ENCODE measurements around the gene ENDOV. TPM values are rescaled to one million over a fixed set of nuclear protein-coding genes. Genes with fewer than 3 reads are reported as not detected.

Gene ENDOV
- total RNA-seq, 8 experiments from 2014 or later: 15.9 to 36.0 (median 21.3) TPM

DNA sequence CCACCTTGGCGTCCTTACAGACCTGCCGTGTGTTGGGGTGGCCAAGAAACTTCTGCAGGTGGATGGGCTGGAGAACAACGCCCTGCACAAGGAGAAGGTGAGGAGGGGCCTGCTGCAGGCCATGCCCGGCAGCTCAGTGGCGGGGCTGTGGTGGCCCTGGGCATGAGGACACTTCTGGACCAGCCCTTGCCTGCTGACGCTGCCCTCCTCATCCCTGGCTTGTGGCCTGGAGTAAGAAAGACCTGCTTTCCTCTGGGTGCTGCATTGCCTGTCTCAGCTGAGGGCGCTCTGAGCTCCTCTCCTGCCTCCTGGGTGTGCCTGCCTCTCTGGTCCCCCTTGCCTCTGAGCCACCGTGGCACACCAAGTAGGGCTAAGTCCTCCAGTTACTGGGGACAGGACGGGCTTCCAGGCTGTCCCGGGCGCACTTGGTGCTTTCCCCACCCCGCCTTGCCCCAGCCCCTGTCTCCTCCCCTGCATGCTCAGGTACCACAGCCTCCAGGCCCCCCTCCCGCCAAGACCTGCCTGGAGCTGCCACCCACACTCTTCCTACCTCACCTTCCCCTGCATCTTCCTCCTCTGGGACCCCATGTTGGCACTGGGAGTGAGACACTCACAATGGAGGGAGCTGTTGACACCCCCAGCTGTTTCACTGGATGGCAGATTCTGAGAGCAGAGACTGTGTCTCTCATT is 8.7 kb downstream of the ENDOV start:
- Histone ChIP-seq H3K4me1 (replicated peaks in 1 of 2) (peaks cover 0 to 3% of the 10 kb centered on the region in 2 donors), H3K27ac (no peak overlapping the region), H3K4me3 (no peak overlapping the region)
- 67% methylated on average over 3 of the region's 13 CpGs; no CpG with 5 or more reads in 9 of the 10 experiments for WGBS, 10 experiments
- ATAC-seq (replicated peaks in 6 of 8): no peak
- in situ Hi-C loops (cut with MboI; ENCODE audit: low pct_unique_long_range_greater_than_20kb in 2 of 9, low sequenced_read_pairs in 9 of 9, unreplicated experiment in 9 of 9): loop anchor here in 5 of 9 experiments (10.0 kb wide), 2 partner anchors 551 to 561 kb away; no protein-coding TSS in a partner anchor

DNA sequence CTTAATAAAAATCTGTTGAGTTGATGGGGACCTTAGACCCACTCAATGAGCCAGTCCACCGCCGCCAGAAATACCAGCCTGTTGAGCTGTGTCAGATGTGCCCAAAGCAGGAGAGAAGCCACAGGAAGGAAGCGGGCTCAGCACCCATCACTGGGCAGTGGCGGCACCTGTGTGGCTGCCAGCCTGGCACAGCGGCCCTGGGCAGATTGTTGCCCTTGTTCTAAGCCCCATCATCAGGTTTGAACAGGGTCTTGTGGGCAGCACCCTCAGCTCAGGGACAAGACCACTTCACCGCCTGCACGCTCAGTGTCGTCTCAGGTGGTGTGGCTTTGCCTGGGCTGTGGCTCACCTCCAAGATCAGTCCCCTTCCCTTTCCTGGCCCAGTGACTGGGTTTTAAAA is 9.3 kb downstream of the ENDOV start:
- Histone ChIP-seq H3K4me3 (no peak overlapping the region), H3K4me1 (replicated peaks in 1 of 2) (peaks cover 0 to 3% of the 10 kb centered on the region in 2 donors), H3K27ac (no peak overlapping the region)
- 85 to 100% (median 96%) methylated on average over 1 to 5 of the region's 8 CpGs; no CpG with 5 or more reads in 7 of the 10 experiments for WGBS, 10 experiments
- in situ Hi-C loops (cut with MboI; ENCODE audit: low pct_unique_long_range_greater_than_20kb in 2 of 9, low sequenced_read_pairs in 9 of 9, unreplicated experiment in 9 of 9): loop anchor here in 5 of 9 experiments (10.0 kb wide), 2 partner anchors 551 to 561 kb away; no protein-coding TSS in a partner anchor
- ATAC-seq (replicated peaks in 6 of 8): no peak

DNA sequence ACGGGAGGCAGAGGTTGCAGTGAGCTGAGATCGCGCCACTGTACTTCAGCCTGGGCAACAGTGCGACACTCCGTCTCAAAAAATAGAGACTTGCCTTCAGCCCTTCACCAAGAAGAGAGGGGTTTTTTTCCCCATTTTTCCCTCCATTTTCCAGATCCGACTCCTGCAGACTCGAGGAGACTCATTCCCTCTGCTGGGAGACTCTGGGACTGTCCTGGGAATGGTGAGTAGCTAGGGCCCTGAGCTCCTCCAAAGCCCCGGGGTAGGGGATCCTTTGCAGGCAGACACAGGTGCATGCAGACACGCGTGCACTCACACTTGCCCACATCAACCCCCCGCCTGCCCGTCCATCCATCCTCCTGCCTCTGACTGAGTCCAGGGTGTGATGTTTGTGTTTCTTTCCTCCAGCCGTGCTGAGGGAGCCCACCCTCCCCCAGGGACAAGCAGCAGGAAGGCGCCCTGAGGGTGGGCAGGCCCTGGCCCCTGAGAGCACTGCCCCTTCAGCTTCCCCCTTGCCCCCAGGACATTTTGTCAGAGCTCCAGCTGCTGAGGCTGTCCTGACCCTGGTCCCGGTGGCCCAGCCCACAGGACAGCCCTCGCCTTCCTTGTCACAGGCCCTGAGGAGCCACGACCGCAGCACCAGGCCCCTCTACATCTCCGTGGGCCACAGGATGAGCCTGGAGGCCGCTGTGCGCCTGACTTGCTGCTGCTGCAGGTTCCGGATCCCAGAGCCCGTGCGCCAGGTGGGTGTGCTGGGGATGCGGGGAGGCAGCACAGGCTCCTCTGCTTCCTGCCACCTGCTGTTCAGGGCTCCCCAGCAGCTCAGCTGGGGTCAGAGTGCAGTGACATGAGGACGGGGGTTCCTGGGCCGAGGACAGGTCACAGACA is 10.2 kb downstream of the ENDOV start:
- Histone ChIP-seq H3K4me3 (no peak overlapping the region), H3K27ac (no peak overlapping the region), H3K4me1 (replicated peaks in 1 of 2) (peaks cover 0 to 3% of the 10 kb centered on the region in 2 donors)
- 17 to 100% (median 79%) methylated on average over 2 to 9 of the region's 27 CpGs; no CpG with 5 or more reads in 5 of the 10 experiments for WGBS, 10 experiments
- in situ Hi-C loops (cut with MboI; ENCODE audit: low pct_unique_long_range_greater_than_20kb in 2 of 9, low sequenced_read_pairs in 9 of 9, unreplicated experiment in 9 of 9): loop anchor here in 7 of 9 experiments (10.0 to 25.0 kb wide), 3 partner anchors 550 to 562 kb away; partner anchors contain the start of gene CHMP6 (in 2 of the 7)
- peak in 1 of 8 experiments; percentile 12 for ATAC-seq (replicated peaks in 6 of 8)

DNA sequence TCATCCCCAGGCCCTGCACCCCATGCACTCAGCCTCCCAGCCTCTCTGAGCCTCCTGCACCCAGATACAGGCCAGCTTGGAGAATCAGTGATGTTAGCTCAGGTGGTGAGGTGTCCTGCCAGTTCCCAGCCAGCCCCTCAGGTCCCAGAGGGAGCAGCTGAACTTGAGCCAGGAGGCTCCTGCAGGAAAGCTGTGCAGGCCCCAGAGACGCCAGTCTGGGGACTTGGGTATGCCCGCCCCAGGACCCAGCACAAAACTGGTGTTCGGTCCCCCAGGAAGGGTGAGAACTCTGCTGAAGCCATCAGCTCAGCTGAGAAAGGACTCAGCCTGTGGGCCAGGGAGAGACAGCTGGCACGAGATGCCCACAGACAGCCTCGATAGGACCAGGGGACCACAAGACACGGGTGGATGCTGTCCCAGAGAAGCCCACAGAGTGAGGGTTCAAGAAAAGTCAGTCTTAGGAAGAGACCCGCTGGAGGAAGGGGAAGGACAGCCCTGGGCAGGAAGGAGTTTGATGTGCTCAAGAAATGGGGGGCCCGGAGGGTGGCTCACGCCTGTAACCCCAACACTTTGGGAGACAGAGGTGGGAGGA is 11.0 kb downstream of the ENDOV start:
- Histone ChIP-seq H3K27ac (no peak overlapping the region), H3K4me1 (replicated peaks in 1 of 2) (peaks cover 0 to 3% of the 10 kb centered on the region in 2 donors), H3K4me3 (no peak overlapping the region)
- in situ Hi-C loops (cut with MboI; ENCODE audit: low pct_unique_long_range_greater_than_20kb in 2 of 9, low sequenced_read_pairs in 9 of 9, unreplicated experiment in 9 of 9): loop anchor here in 7 of 9 experiments (10.0 to 25.0 kb wide), 3 partner anchors 549 to 561 kb away; partner anchors contain the start of gene CHMP6 (in 2 of the 7)
- no peak for ATAC-seq (replicated peaks in 6 of 8)
- WGBS, 10 experiments: 50 to 95% (median 73%) methylated on average over 1 to 5 of the region's 9 CpGs; no CpG with 5 or more reads in 4 of the 10 experiments

DNA sequence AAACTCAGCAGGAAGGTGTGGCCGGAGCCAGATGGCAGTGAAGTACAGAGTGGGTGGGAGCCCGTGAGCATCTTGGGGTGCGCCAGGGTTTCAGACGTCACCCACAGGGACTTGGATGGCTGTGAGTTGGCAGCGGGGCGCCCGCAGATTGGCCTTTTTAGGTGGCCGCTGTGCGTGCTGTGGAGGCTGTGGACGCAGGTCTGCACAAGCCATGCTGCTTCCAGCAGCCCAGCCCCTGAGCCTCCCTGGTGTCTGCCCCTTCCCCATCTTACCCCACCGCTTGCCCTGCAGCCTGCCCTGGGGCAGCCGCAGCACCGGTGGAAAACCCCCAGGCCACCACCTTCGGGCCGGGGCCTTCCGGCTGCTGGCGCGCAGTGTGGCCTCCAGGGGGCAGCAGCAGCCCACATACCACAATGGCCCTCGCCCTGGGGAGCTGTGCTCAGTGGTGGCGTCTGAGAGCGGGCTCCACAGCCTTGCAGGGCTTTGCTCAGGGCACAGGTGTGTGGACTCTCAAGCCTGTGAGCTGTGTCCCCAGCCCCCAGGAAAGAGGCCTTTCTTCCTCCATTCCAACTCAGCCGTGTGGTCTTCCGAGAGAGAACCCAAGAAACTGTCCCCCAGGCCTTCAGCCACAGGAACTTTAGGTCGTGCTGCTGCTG is 11.8 kb downstream of the ENDOV start:
- ATAC-seq (replicated peaks in 6 of 8): peak; percentile 89 to 96 (median 92)
- H3K27ac ChIP-seq: no peak overlapping the region
- H3K4me1 ChIP-seq (replicated peaks in 1 of 2): peaks cover 0 to 3% of the 10 kb centered on the region in 2 donors
- H3K4me3 ChIP-seq: no peak overlapping the region
- in situ Hi-C loops (cut with MboI; ENCODE audit: low pct_unique_long_range_greater_than_20kb in 2 of 9, low sequenced_read_pairs in 9 of 9, unreplicated experiment in 9 of 9): loop anchor here in 7 of 9 experiments (10.0 to 25.0 kb wide), 3 partner anchors 548 to 561 kb away; partner anchors contain the start of gene CHMP6 (in 2 of the 7)
- WGBS, 10 experiments: 17 to 72% (median 48%) methylated on average over 1 to 5 of the region's 24 CpGs; no CpG with 5 or more reads in 6 of the 10 experiments

DNA sequence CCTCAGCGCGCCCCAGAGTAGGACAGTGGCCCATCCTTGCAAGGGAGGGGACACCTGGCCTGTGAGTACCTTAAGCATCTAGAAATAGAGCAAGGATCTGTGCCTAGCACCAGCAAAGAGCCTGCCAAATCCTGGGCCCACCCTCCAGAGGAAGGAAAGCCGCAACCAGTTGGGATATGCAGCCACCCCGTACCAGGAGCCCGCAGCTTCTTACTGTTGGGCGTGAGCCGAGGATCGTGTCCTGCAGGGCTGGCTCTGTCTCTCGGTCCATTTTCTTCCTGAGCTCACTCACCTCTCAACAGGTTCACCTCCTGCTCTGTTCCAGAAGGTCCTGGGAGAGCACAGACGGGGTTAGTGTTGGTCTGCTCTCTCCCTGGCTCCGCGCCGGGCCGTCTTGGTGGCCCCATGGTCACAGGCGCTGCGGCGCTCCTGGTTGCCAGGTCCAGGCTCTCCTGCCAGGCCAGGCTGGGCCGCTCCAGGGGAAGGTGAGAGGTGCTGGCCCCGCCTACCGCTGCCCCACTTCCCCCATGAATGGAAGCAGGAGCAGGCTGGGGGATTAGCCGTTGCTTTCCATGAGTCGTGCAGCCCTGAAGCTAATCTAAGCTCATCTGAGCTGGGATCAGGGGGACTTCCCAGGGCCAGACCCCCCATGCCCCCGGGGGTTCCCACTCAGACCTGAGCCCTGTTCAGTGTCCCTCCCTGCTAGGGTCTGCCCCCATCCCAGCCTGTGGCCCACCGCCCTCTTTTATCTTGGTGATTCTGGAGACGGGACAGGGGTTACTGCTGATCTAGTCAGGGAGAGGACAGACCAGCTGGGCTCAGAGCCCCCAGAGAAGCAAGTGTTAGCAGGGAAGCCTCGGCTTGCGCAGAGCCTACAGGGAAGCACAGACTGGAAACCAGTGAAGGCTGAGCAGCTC is 12.7 kb downstream of the ENDOV start:
- in situ Hi-C loops (cut with MboI; ENCODE audit: low pct_unique_long_range_greater_than_20kb in 2 of 9, low sequenced_read_pairs in 9 of 9, unreplicated experiment in 9 of 9): loop anchor here in 7 of 9 experiments (10.0 to 25.0 kb wide), 3 partner anchors 547 to 560 kb away; partner anchors contain the start of gene CHMP6 (in 2 of the 7)
- Histone ChIP-seq H3K4me1 (replicated peaks in 1 of 2) (peaks cover 0 to 3% of the 10 kb centered on the region in 2 donors), H3K27ac (no peak overlapping the region), H3K4me3 (no peak overlapping the region)
- WGBS, 10 experiments: 83 to 100% (median 90%) methylated on average over 1 to 10 of the region's 27 CpGs; no CpG with 5 or more reads in 6 of the 10 experiments
- no peak for ATAC-seq (replicated peaks in 6 of 8)

DNA sequence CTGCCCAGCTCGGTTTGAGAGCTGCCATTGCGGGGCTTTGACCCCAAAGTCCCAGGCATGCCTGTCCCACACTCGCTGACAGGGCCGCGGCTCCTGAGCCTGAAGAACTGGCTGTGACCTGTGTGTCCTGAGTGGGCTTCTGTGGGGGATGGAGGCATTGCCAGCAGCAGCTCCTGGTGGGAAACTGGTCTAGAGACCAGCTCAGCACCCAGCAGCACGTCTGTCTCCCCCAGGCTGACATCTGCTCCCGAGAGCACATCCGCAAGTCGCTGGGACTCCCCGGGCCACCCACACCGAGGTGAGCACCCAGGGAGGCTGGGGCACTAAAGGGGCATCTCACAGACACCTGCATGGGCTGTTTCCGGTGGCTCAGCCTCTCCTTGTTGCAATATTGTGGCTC is 13.4 kb downstream of the ENDOV start:
- 40 to 100% (median 80%) methylated on average over 1 to 4 of the region's 12 CpGs; no CpG with 5 or more reads in 5 of the 10 experiments for WGBS, 10 experiments
- Histone ChIP-seq H3K27ac (no peak overlapping the region), H3K4me1 (replicated peaks in 1 of 2) (peaks cover 0 to 3% of the 10 kb centered on the region in 2 donors), H3K4me3 (no peak overlapping the region)
- in situ Hi-C loops (cut with MboI; ENCODE audit: low pct_unique_long_range_greater_than_20kb in 2 of 9, low sequenced_read_pairs in 9 of 9, unreplicated experiment in 9 of 9): loop anchor here in 7 of 9 experiments (10.0 to 25.0 kb wide), 3 partner anchors 546 to 559 kb away; partner anchors contain the start of gene CHMP6 (in 2 of the 7)
- ATAC-seq (replicated peaks in 6 of 8): no peak

DNA sequence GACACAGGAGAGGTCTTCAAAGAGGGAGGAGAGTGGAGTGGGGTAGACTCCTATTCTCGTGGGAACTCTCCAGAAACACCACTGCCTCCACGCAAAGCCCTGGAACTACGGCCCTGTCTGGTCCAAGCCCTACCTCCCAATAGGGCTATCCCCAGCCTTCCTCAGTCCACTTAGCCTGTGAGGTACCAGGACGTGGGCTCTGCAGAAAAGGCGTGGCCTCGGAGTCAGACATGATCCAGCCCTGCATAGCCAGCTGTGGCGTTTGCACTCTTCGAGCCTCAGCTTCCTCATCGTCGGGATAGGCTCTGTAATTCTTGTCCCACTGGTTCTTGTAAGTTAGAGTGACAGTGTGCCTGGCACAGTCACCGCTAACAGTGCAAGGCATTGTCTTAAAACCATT is 13.8 kb downstream of the ENDOV start:
- in situ Hi-C loops (cut with MboI; ENCODE audit: low pct_unique_long_range_greater_than_20kb in 2 of 9, low sequenced_read_pairs in 9 of 9, unreplicated experiment in 9 of 9): loop anchor here in 7 of 9 experiments (10.0 to 25.0 kb wide), 3 partner anchors 546 to 559 kb away; partner anchors contain the start of gene CHMP6 (in 2 of the 7)
- H3K4me3 ChIP-seq: no peak overlapping the region
- no peak overlapping the region for H3K27ac ChIP-seq
- no peak for ATAC-seq (replicated peaks in 6 of 8)
- H3K4me1 ChIP-seq (replicated peaks in 1 of 2): peaks cover 0 to 3% of the 10 kb centered on the region in 2 donors
- 79 to 100% (median 92%) methylated on average over 1 to 7 of the region's 11 CpGs; no CpG with 5 or more reads in 4 of the 10 experiments for WGBS, 10 experiments

DNA sequence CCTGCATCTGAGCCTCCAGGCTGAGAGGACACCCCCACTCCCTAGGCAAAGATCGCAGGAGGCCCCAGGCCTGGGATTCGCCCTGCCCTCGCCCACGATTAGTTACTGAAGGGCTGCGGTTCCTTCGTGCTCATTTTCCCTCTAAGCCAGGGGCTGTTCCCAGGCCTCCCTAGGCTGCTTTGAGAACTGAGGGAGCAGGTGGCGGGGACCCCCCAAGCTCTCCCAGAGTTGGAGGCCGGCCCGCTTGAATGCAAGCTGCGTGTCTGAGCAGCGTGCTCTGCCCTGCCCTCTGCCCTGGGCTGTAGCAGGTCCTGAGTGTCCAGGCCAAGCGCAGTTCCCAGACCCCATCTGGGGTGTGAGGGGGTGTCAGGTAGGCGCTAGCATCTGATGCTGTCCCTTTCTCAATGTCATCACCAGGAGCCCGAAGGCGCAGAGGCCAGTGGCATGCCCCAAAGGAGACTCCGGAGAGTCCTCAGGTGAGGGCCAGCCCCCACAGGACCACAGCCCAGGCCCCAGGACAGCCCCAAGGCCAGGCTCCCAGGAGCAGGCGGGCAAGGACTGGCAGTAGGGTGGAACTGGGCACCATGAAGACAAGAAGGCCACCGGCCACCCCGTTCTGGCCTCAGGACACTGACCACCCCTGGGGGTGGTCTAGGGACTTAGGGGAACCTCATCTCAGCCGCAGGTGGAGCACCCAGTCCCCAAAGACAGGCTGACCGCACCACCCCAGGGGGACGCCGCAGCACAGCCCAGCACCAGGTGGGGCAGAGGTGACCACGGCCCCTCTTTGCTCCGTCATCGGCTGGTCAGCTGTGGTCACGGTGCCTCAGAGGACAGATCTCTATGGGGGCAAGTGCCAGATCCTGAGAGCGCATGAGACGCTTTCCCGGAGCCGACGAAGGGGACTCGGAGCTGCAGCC is 14.6 kb downstream of the ENDOV start:
- Histone ChIP-seq H3K27ac (no peak overlapping the region), H3K4me1 (replicated peaks in 1 of 2) (peaks cover 0 to 3% of the 10 kb centered on the region in 2 donors), H3K4me3 (no peak overlapping the region)
- no peak for ATAC-seq (replicated peaks in 6 of 8)
- WGBS, 10 experiments: 73 to 89% (median 83%) methylated on average over 2 to 10 of the region's 33 CpGs; no CpG with 5 or more reads in 4 of the 10 experiments
- in situ Hi-C loops (cut with MboI; ENCODE audit: low pct_unique_long_range_greater_than_20kb in 2 of 9, low sequenced_read_pairs in 9 of 9, unreplicated experiment in 9 of 9): loop anchor here (10.0 to 25.0 kb wide), 3 partner anchors 545 to 558 kb away; partner anchors contain the start of gene CHMP6 (in 2 of the 9)
